ENCODE data around the gene KIF5A.

Gene KIF5A

GRCh38 chr12:57600395-57600794 is 50.6 kb downstream of the KIF5A start:
- in situ Hi-C loops (cut with MboI; ENCODE audit: low sequenced_read_pairs): no loop called here
- H3K36me3 ChIP-seq (replicated peaks): peaks cover 6% of the 10 kb centered on the region; the same call in 1 of the 2 replicates

GRCh38 chr12:57602544-57602943 is 52.7 kb downstream of the KIF5A start:
- H3K4me1 ChIP-seq: no peaks in the 10 kb centered on the region
- H3K4me3 ChIP-seq: no peak overlapping the region
- in situ Hi-C loops (cut with MboI; ENCODE audit: low sequenced_read_pairs): no loop called here
- no peaks in the 10 kb centered on the region for H3K27me3 ChIP-seq (ENCODE audit: low read depth)
- peaks cover 6% of the 10 kb centered on the region; the same call in 1 of the 2 replicates for H3K36me3 ChIP-seq (replicated peaks)
- no peaks in the 10 kb centered on the region for H3K9me3 ChIP-seq
- no peak for DNase-seq (ENCODE audit: low spot score in 2 of 2)

More at GRCh38 chr12:57600395-57600794, 50.6 kb downstream of the KIF5A start:
- Histone ChIP-seq H3K4me1 (no peaks in the 10 kb centered on the region), H3K27me3 (ENCODE audit: low read depth) (no peaks in the 10 kb centered on the region), H3K4me3 (no peak overlapping the region), H3K9me3 (no peaks in the 10 kb centered on the region; the same call in 1 of the 2 replicates)
- no peak for DNase-seq (ENCODE audit: low spot score in 2 of 2)

GRCh38 chr12:57603324-57603723 is 53.5 kb downstream of the KIF5A start:
- no peaks in the 10 kb centered on the region for H3K4me1 ChIP-seq
- DNase-seq (ENCODE audit: low spot score in 2 of 2): no peak

GRCh38 chr12:57603815-57604453 is 54.1 kb downstream of the KIF5A start:
- H3K4me3 ChIP-seq: no peak overlapping the region
- H3K27me3 ChIP-seq (ENCODE audit: low read depth): no peaks in the 10 kb centered on the region
- H3K9me3 ChIP-seq: no peaks in the 10 kb centered on the region
- no peak for DNase-seq (ENCODE audit: low spot score in 2 of 2)
- in situ Hi-C loops (cut with MboI; ENCODE audit: low sequenced_read_pairs): no loop called here
- peaks cover 6% of the 10 kb centered on the region; the same call in 1 of the 2 replicates for H3K36me3 ChIP-seq (replicated peaks)
- no peaks in the 10 kb centered on the region for H3K4me1 ChIP-seq

More at GRCh38 chr12:57603324-57603723, 53.5 kb downstream of the KIF5A start:
- no peaks in the 10 kb centered on the region for H3K9me3 ChIP-seq
- no peak overlapping the region for H3K4me3 ChIP-seq
- peaks cover 6% of the 10 kb centered on the region; the same call in 1 of the 2 replicates for H3K36me3 ChIP-seq (replicated peaks)
- no peaks in the 10 kb centered on the region for H3K27me3 ChIP-seq (ENCODE audit: low read depth)
- in situ Hi-C loops (cut with MboI; ENCODE audit: low sequenced_read_pairs): no loop called here

GRCh38 chr12:57604454-57604991 is 54.7 kb downstream of the KIF5A start, which contains the start of gene DTX3:
TSS of gene DTX3 (plus strand) at chr12:57604824. CDS start at chr12:57606518, 1,694 bp downstream.
- DNase-seq (ENCODE audit: low spot score in 2 of 2): no peak
- H3K27me3 ChIP-seq (ENCODE audit: low read depth): no peaks in the 10 kb centered on the region
- peaks cover 6% of the 10 kb centered on the region; the same call in 1 of the 2 replicates for H3K36me3 ChIP-seq (replicated peaks)
- H3K9me3 ChIP-seq: no peaks in the 10 kb centered on the region
- in situ Hi-C loops (cut with MboI; ENCODE audit: low sequenced_read_pairs): no loop called here
- H3K4me1 ChIP-seq: no peaks in the 10 kb centered on the region
- H3K4me3 ChIP-seq: no peak within 1 kb of the TSS

DNA sequence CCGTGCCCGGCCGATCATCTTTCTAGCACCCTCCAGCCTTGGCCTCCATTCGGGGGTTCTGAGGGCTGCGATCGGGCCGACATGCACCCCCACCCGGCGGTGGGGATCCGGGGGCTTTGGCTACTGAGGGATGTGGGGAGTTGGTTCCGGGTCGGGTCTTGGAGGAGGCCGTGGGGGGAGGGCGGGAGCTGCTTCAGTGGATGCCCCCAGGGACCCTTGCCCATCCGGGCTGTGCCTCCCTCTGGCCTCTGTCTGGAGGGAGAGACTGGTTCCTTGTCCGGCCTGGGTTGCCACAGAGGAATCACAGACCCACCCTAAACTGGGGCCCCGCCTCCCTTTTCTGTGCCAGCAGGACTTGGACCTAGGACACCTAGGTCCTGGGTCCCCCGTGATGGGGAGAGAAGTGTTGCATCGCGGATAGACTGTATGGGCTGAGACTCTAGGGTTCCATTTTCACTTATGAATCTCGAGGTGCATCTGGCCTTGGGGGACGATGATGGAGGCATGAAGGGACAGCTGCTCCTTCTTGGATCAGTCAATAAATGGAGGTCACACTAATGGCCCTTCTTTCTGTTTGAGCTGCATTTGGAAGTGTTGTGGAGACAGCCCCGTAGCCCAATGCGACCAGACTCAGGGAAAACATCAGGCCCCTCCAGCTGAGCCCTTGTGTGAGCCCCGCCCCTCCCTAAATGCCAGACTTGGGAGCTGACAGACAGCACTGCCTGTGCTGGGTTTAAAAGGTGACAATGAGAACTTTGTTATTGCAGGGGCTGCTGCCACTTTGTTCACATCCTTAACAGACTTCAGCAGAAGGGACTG is 55.4 kb downstream of the KIF5A start:
- no peaks in the 10 kb centered on the region for H3K4me1 ChIP-seq
- no peak for DNase-seq (ENCODE audit: low spot score in 2 of 2)
- no peaks in the 10 kb centered on the region for H3K27me3 ChIP-seq (ENCODE audit: low read depth)
- no peaks in the 10 kb centered on the region for H3K9me3 ChIP-seq
- no peak overlapping the region for H3K4me3 ChIP-seq
- in situ Hi-C loops (cut with MboI; ENCODE audit: low sequenced_read_pairs): no loop called here
- peaks cover 4% of the 10 kb centered on the region; the same call in 1 of the 2 replicates for H3K36me3 ChIP-seq (replicated peaks)

- no peak overlapping the region for H3K4me3 ChIP-seq
- no peaks in the 10 kb centered on the region for H3K27me3 ChIP-seq (ENCODE audit: low read depth)
- in situ Hi-C loops (cut with MboI; ENCODE audit: low sequenced_read_pairs): no loop called here
These were observed 56.0 kb downstream of the KIF5A start for GRCh38 chr12:57605811-57606311.

DNA sequence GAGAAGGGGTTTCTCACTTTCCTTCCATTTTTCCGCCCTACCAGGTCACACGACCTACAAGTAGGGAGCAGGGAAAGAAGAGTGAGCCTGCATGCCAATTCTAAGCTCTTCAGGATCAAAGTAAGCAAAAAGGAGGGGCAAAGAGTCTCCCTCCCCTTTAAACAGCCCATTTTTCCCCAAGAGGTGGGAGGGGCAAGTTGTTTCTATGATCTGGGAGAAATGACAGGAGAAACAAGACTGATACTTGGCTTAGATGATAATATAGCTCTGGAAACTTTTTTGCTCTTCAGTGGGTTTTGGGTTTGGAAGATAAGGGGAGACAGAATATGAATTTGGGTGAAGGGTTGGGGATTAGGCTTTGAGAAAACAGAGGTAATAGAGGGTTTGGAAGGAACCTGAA is 56.6 kb downstream of the KIF5A start:
- Histone ChIP-seq H3K4me1 (peaks cover 4% of the 10 kb centered on the region), H3K4me3 (no peak overlapping the region), H3K36me3 (replicated peaks) (no peaks in the 10 kb centered on the region; the same call in 1 of the 2 replicates), H3K27me3 (ENCODE audit: low read depth) (no peaks in the 10 kb centered on the region), H3K9me3 (no peaks in the 10 kb centered on the region)
- no peak for DNase-seq (ENCODE audit: low spot score in 2 of 2)
- in situ Hi-C loops (cut with MboI; ENCODE audit: low sequenced_read_pairs): no loop called here

More at GRCh38 chr12:57605811-57606311, 56.0 kb downstream of the KIF5A start:
- Histone ChIP-seq H3K36me3 (replicated peaks) (no peaks in the 10 kb centered on the region; the same call in 1 of the 2 replicates), H3K4me1 (peaks cover 2% of the 10 kb centered on the region), H3K9me3 (no peaks in the 10 kb centered on the region)
- DNase-seq (ENCODE audit: low spot score in 2 of 2): no peak

GRCh38 chr12:57606821-57607220 is 57.0 kb downstream of the KIF5A start:
- in situ Hi-C loops (cut with MboI; ENCODE audit: low sequenced_read_pairs): no loop called here
- Histone ChIP-seq H3K27me3 (ENCODE audit: low read depth) (no peaks in the 10 kb centered on the region), H3K36me3 (replicated peaks) (no peaks in the 10 kb centered on the region; the same call in 1 of the 2 replicates), H3K4me3 (no peak overlapping the region), H3K4me1 (peaks cover 4% of the 10 kb centered on the region), H3K9me3 (no peaks in the 10 kb centered on the region)
- no peak for DNase-seq (ENCODE audit: low spot score in 2 of 2)

DNA sequence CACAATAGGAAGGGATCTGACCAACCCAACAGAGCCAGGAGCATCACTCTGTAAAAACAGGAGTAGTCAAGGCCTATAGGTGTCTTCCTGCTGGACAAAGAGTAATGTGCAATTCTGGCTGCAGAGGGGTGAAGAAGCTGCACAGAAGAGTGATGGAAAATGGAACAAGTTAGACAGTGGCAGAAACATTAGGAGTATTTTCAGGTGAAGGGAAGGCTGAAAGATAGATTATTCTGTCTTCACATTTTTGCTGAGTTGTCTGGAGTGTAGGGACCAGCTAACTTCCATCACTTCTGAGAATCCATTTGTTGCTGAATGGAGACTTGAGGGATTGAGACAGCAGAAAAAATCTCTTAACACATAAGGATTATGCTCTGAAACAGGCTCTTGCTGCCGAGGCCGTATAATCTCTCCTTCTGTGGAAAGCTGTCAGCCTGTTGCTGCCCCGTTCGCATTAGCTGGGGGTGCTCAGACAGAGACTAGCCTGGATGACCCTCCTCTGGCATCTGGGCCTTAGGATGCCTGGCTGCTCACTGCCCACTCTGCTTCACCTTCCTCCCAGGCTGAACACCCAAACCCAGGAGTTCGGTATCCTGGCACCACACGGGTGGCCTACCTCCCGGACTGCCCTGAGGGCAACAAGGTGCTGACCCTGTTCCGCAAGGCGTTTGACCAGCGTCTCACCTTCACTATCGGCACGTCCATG is 58.3 kb downstream of the KIF5A start:
- no peak for DNase-seq (ENCODE audit: low spot score in 2 of 2)

DNA sequence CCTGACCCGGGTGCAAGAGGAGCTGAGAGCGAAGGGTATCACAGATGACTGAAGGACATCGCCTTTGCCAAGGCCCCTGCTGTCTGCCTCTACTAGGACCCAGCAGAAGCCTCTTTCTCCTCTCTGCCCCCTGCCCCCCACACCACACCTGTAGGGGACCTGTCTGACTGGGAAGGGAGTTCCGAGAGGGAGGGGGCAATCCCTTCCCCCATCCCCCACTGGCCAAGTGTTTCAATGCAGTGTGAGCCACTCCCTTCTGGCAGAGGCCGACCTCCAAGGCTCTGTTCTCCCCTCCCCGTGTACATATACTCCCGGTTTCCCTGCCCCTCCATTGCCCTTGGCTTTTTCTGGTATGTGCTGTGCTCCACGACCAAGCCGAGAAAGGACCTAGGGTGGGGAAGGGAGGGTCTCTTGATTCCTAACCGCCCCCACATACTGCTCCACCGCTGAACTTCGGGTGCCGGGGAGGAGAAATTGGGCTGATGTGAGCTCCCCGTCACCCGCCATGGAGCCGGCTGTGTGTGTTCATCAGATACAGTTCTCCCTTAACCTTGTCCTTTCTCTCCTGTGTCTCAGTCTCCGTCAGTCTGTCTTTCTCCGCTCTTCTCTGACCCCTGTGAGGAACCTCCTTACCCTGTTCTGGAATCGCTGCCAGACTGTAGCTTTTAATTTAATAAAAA is 59.4 kb downstream of the KIF5A start:
- Histone ChIP-seq H3K9me3 (no peaks in the 10 kb centered on the region), H3K36me3 (replicated peaks) (0 out of 2 replicates have a peak, but pooled peaks cover under 1% of the 10 kb centered on the region), H3K4me1 (peaks cover 4% of the 10 kb centered on the region), H3K27me3 (ENCODE audit: low read depth) (no peaks in the 10 kb centered on the region), H3K4me3 (no peak overlapping the region)
- DNase-seq (ENCODE audit: low spot score in 2 of 2): no peak
- in situ Hi-C loops (cut with MboI; ENCODE audit: low sequenced_read_pairs): no loop called here

More for the DNA sequence above, 58.3 kb downstream of the KIF5A start:
- Histone ChIP-seq H3K4me1 (peaks cover 4% of the 10 kb centered on the region), H3K4me3 (no peak overlapping the region), H3K9me3 (no peaks in the 10 kb centered on the region), H3K36me3 (replicated peaks) (no peaks in the 10 kb centered on the region), H3K27me3 (ENCODE audit: low read depth) (no peaks in the 10 kb centered on the region)
- in situ Hi-C loops (cut with MboI; ENCODE audit: low sequenced_read_pairs): no loop called here

- no peak for DNase-seq (ENCODE audit: low spot score in 2 of 2)
- no peak overlapping the region for H3K4me3 ChIP-seq
- in situ Hi-C loops (cut with MboI; ENCODE audit: low sequenced_read_pairs): no loop called here
- H3K27me3 ChIP-seq (ENCODE audit: low read depth): no peaks in the 10 kb centered on the region
- peaks cover 4% of the 10 kb centered on the region for H3K4me1 ChIP-seq
- no peaks in the 10 kb centered on the region for H3K9me3 ChIP-seq
- 0 out of 2 replicates have a peak, but pooled peaks cover 2% of the 10 kb centered on the region for H3K36me3 ChIP-seq (replicated peaks)
These were observed 60.1 kb downstream of the KIF5A start for GRCh38 chr12:57609781-57610553.
